ENCODE measurements around the gene TTLL12. TPM values are rescaled to one million over a fixed set of nuclear protein-coding genes. Genes with fewer than 3 reads are reported as not detected.

The TTLL12 gene
- total RNA-seq, 4 donors from 2014 or later: 20.0 to 35.2 (median 28.6) TPM

- Histone ChIP-seq H3K9me3 (no peaks in the 10 kb centered on the region), H3K4me1 (no peaks in the 10 kb centered on the region), H3K27me3 (no peaks in the 10 kb centered on the region), H3K27ac (no peak overlapping the region), H3K4me3 (replicated peaks in 1 of 3) (no peak overlapping the region), H3K36me3 (no peaks in the 10 kb centered on the region)
- TF ChIP-seq, protein P1, sequence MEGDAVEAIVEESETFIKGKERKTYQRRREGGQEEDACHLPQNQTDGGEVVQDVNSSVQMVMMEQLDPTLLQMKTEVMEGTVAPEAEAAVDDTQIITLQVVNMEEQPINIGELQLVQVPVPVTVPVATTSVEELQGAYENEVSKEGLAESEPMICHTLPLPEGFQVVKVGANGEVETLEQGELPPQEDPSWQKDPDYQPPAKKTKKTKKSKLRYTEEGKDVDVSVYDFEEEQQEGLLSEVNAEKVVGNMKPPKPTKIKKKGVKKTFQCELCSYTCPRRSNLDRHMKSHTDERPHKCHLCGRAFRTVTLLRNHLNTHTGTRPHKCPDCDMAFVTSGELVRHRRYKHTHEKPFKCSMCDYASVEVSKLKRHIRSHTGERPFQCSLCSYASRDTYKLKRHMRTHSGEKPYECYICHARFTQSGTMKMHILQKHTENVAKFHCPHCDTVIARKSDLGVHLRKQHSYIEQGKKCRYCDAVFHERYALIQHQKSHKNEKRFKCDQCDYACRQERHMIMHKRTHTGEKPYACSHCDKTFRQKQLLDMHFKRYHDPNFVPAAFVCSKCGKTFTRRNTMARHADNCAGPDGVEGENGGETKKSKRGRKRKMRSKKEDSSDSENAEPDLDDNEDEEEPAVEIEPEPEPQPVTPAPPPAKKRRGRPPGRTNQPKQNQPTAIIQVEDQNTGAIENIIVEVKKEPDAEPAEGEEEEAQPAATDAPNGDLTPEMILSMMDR (IDR thresholded peaks at IDR 0.05): no peak
- TF ChIP-seq POLR2A (IDR thresholded peaks at IDR 0.05): no peak
- WGBS, 2 donors: 75 to 83% methylated on average over 3 to 11 of the region's 12 CpGs
- intact Hi-C loops (cut with DNase I): no loop called here
- no peak for DNase-seq
Observed at GRCh38 chr22:43213962-43214361, 27.0 kb upstream of the TTLL12 start.

DNA sequence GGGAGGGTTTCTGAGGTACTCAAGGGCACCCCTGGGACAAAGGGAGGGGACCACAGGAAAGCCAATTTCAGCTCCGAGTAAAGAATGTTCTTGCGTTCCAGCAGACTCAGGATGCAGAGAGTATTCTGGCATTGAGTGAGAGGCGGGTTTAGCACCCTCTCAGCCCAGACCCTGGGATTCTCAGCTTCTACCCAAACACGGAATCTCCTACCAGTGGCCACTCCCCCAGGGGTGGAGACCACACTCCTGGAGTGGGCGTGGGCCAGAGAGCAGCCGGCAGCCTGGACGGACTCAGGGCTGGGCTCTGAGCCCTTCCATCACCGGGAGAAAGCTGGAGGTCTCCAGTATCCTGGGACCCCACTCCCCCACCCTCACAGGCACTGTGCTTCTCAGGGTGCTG lies 26.1 kb upstream of the TTLL12 start:
- Histone ChIP-seq H3K4me1 (no peaks in the 10 kb centered on the region), H3K27ac (no peak overlapping the region), H3K9me3 (no peaks in the 10 kb centered on the region), H3K36me3 (no peaks in the 10 kb centered on the region), H3K27me3 (no peaks in the 10 kb centered on the region), H3K4me3 (replicated peaks in 1 of 3) (no peak overlapping the region)
- DNase-seq: peak in 1 of 2 donors; percentile 41
- intact Hi-C loops (cut with DNase I): no loop called here
- WGBS, 2 donors: 17 to 31% methylated on average over 5 to 6 of the region's 8 CpGs
- TF ChIP-seq POLR2A (IDR thresholded peaks at IDR 0.05): no peak
- TF ChIP-seq, protein P1 (IDR thresholded peaks at IDR 0.05): no peak

- Histone ChIP-seq H3K4me3 (replicated peaks in 1 of 3) (no peak overlapping the region), H3K9me3 (no peaks in the 10 kb centered on the region), H3K27ac (no peak overlapping the region), H3K27me3 (no peaks in the 10 kb centered on the region), H3K4me1 (no peaks in the 10 kb centered on the region), H3K36me3 (no peaks in the 10 kb centered on the region)
- 72 to 93% methylated on average over 7 of the region's 23 CpGs for WGBS, 2 donors
- intact Hi-C loops (cut with DNase I): no loop called here
- DNase-seq: no peak
- TF ChIP-seq, protein P1 (IDR thresholded peaks at IDR 0.05): no peak
- no peak for TF ChIP-seq POLR2A (IDR thresholded peaks at IDR 0.05)
Observed at GRCh38 chr22:43212434-43212952, 25.6 kb upstream of the TTLL12 start.

- Histone ChIP-seq H3K4me3 (replicated peaks in 1 of 3) (no peak overlapping the region), H3K9me3 (no peaks in the 10 kb centered on the region), H3K36me3 (no peaks in the 10 kb centered on the region), H3K27ac (no peak overlapping the region), H3K27me3 (no peaks in the 10 kb centered on the region), H3K4me1 (no peaks in the 10 kb centered on the region)
- no peak for DNase-seq
- 88 to 95% methylated on average over 3 to 10 of the region's 13 CpGs for WGBS, 2 donors
- TF ChIP-seq, protein P1 (IDR thresholded peaks at IDR 0.05): no peak
- no peak for TF ChIP-seq POLR2A (IDR thresholded peaks at IDR 0.05)
- intact Hi-C loops (cut with DNase I): no loop called here
Observed at GRCh38 chr22:43211941-43212433, 25.1 kb upstream of the TTLL12 start.

- no peaks in the 10 kb centered on the region for H3K4me1 ChIP-seq
- H3K9me3 ChIP-seq: no peaks in the 10 kb centered on the region
- intact Hi-C loops (cut with DNase I): no loop called here
- TF ChIP-seq POLR2A (IDR thresholded peaks at IDR 0.05): no peak
- TF ChIP-seq, protein P1 (IDR thresholded peaks at IDR 0.05): no peak
- no peaks in the 10 kb centered on the region for H3K27me3 ChIP-seq
- no peak overlapping the region for H3K4me3 ChIP-seq (replicated peaks in 1 of 3)
- no peak for DNase-seq
- WGBS, 2 donors: 90 to 92% methylated on average over 22 to 28 of the region's 34 CpGs
- no peak overlapping the region for H3K27ac ChIP-seq
- H3K36me3 ChIP-seq: no peaks in the 10 kb centered on the region
Observed at GRCh38 chr22:43210631-43211515, 23.9 kb upstream of the TTLL12 start.
